ENCODE measurements around the gene CER1. TPM values are rescaled to one million over a fixed set of nuclear protein-coding genes. Genes with fewer than 3 reads are reported as not detected.

The CER1 gene
- polyA plus RNA-seq, 1 of the 3 experiments (the other 2 are of a cell fraction) = not detected

DNA sequence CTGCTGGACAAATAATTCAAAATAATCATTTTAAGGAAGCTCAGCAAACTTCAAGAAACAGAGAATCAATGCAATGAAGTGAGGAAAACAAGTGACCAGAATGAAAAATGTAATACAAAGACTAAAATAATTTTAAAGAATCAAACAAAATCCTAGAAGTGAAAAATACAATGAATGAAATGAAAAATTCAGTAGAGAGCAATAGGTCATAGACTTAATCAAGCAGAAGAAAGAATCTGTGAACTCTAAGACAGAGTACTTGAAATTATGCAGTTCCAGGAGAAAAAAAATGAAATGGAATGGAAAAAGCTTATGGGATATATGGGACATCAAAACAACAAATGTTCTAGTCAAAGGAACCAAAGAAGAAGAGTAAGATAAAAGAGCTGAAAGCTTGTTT, 17.5 kb downstream of the CER1 start:
- Histone ChIP-seq H3K27ac (ENCODE audit: low read depth in 2 of 2, low read length in 1 of 2) (no peak overlapping the region), H3K4me3 (ENCODE audit: low read depth in 2 of 2, low read length in 1 of 2) (no peak overlapping the region), H3K27me3 (ENCODE audit: insufficient read depth) (0 out of 2 replicates have a peak, but pooled peaks cover 6% of the 10 kb centered on the region), H4K20me1 (ENCODE audit: insufficient read depth) (no peaks in the 10 kb centered on the region), H3K4me1 (ENCODE audit: control insufficient read depth in 1 of 2, insufficient read depth in 2 of 2, low read depth in 1 of 2, low read length in 1 of 2) (no peaks in the 10 kb centered on the region), H3K9ac (no peak overlapping the region), H3K4me2 (no peak overlapping the region), H2AFZ (ENCODE audit: low read depth) (no peak overlapping the region), H3K36me3 (replicated peaks in 1 of 2; ENCODE audit: control insufficient read depth in 1 of 2, insufficient read depth in 2 of 2, low read length in 1 of 2) (no peaks in the 10 kb centered on the region), H3F3A (replicated peaks; ENCODE audit: insufficient read depth) (no peaks in the 10 kb centered on the region), H3K9me2 (no peaks in the 10 kb centered on the region), H3K9me3 (peaks cover under 1% of the 10 kb centered on the region; the same call in 1 of the 2 replicates), H3K79me2 (ENCODE audit: insufficient read depth) (no peaks in the 10 kb centered on the region)
- no peak for TF ChIP-seq RCOR1 (IDR thresholded peaks at IDR 0.05; ENCODE audit: low read length)
- TF ChIP-seq USF2 (IDR thresholded peaks at IDR 0.05; ENCODE audit: borderline replicate concordance, low read depth, low read length) = no peak
- TF ChIP-seq TCF12 (IDR thresholded peaks at IDR 0.05) = no peak
- no peak for TF ChIP-seq MXI1 (IDR thresholded peaks at IDR 0.05; ENCODE audit: low read depth, low read length)
- TF ChIP-seq JUND (IDR thresholded peaks at IDR 0.05) = no peak
- TF ChIP-seq FOSL2 (IDR thresholded peaks at IDR 0.05; ENCODE audit: borderline replicate concordance, low read depth) = no peak
- TF ChIP-seq TAF1 (IDR thresholded peaks at IDR 0.05; ENCODE audit: borderline replicate concordance, low read depth, low read length) = no peak
- no peak for TF ChIP-seq RFX5 (IDR thresholded peaks at IDR 0.05; ENCODE audit: low read length)
- ChIA-PET CTCF (no interaction called here), POLR2A (no interaction called here)
- no peak for DNase-seq

DNA sequence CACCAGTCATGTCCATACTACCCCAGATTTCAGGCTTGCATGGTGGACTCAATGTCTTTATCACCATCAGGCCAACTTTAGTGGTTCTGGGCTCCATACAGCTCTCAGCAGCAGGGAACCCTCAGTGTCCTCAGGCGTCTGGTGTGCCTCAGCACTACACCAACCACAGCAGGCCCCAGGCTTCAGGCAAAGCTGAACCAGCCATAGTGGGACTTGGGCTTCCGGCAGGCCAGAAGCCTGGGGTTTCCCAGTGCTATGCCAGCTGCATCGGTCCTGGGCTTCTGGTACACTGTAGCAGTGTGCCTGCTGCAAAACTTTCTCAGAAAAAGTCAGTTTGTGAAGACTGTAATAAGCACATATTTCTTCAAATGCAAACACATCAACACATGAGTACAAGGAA, 18.3 kb downstream of the CER1 start:
- Histone ChIP-seq H4K20me1 (ENCODE audit: insufficient read depth) (no peaks in the 10 kb centered on the region), H3K27ac (ENCODE audit: low read depth in 2 of 2, low read length in 1 of 2) (no peak overlapping the region), H3K9me3 (no peaks in the 10 kb centered on the region; the same call in 1 of the 2 replicates), H3K9ac (no peak overlapping the region), H3K79me2 (ENCODE audit: insufficient read depth) (no peaks in the 10 kb centered on the region), H2AFZ (ENCODE audit: low read depth) (no peak overlapping the region), H3K9me2 (no peaks in the 10 kb centered on the region), H3K4me3 (ENCODE audit: low read depth in 2 of 2, low read length in 1 of 2) (no peak overlapping the region), H3K27me3 (ENCODE audit: insufficient read depth) (0 out of 2 replicates have a peak, but pooled peaks cover 6% of the 10 kb centered on the region), H3K4me1 (ENCODE audit: control insufficient read depth in 1 of 2, insufficient read depth in 2 of 2, low read depth in 1 of 2, low read length in 1 of 2) (no peaks in the 10 kb centered on the region), H3K36me3 (replicated peaks in 1 of 2; ENCODE audit: control insufficient read depth in 1 of 2, insufficient read depth in 2 of 2, low read length in 1 of 2) (no peaks in the 10 kb centered on the region), H3K4me2 (no peak overlapping the region), H3F3A (replicated peaks; ENCODE audit: insufficient read depth) (no peaks in the 10 kb centered on the region)
- POLR2A ChIA-PET = no interaction called here
- CTCF ChIA-PET = no interaction called here
- no peak for TF ChIP-seq TCF12 (IDR thresholded peaks at IDR 0.05)
- TF ChIP-seq RCOR1 (IDR thresholded peaks at IDR 0.05; ENCODE audit: low read length) = no peak
- no peak for TF ChIP-seq TEAD4 (IDR thresholded peaks at IDR 0.05; ENCODE audit: borderline replicate concordance, insufficient read depth)
- no peak for TF ChIP-seq RFX5 (IDR thresholded peaks at IDR 0.05; ENCODE audit: low read length)
- no peak for DNase-seq
- 45% methylated on average over 2 of the region's 3 CpGs for WGBS (ENCODE audit: low lambda C conversion rate)

DNA sequence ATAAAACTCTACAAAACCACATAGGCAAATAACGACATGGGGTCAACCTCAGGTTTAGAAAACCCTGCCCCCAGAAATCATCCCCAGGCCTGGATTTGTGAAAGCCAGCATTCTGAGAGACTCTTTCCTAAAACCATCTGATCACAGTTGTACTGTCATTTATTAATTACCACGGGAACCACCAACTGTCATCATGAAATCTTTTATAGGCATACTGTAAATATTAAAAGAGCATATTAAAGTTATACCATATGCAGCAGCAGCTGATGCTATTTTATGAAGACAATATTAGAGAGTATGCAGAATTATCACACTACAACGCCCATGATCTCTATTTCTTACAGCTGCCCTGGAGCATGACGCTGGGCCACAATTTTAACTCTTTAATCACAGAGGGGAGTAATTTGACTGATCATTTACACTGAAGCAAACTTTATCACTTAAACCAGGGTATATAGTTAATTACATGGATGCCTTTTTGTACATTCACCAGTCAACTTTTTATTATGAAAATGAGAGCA, 20.3 kb downstream of the CER1 start:
- ChIA-PET POLR2A (no interaction called here), CTCF (no interaction called here)
- H3K27me3 ChIP-seq (ENCODE audit: insufficient read depth) = 0 out of 2 replicates have a peak, but pooled peaks cover 6% of the 10 kb centered on the region
- no peaks in the 10 kb centered on the region; the same call in 1 of the 2 replicates for H3K9me3 ChIP-seq
- no peaks in the 10 kb centered on the region for H4K20me1 ChIP-seq (ENCODE audit: insufficient read depth)
- no peak overlapping the region for H3K27ac ChIP-seq (ENCODE audit: low read depth in 2 of 2, low read length in 1 of 2)
- no peaks in the 10 kb centered on the region for H3K4me1 ChIP-seq (ENCODE audit: control insufficient read depth in 1 of 2, insufficient read depth in 2 of 2, low read depth in 1 of 2, low read length in 1 of 2)
- no peaks in the 10 kb centered on the region for H3K36me3 ChIP-seq (replicated peaks in 1 of 2; ENCODE audit: control insufficient read depth in 1 of 2, insufficient read depth in 2 of 2, low read length in 1 of 2)
- TF ChIP-seq RCOR1 (IDR thresholded peaks at IDR 0.05; ENCODE audit: low read length) = no peak
- TF ChIP-seq ELF1 (IDR thresholded peaks at IDR 0.05) = no peak
- TF ChIP-seq RXRA (IDR thresholded peaks at IDR 0.05; ENCODE audit: borderline replicate concordance, low read depth) = no peak
- TF ChIP-seq EZH2phosphoT487 (IDR thresholded peaks at IDR 0.05; ENCODE audit: borderline replicate concordance, low read depth) = no peak
- no peak for TF ChIP-seq FOXJ3 (CRISPR knock-in tag; IDR thresholded peaks at IDR 0.05)
- TF ChIP-seq REST (IDR thresholded peaks at IDR 0.05; ENCODE audit: low read depth, low read length) = no peak
- no peak for TF ChIP-seq MEF2A (IDR thresholded peaks at IDR 0.05; ENCODE audit: borderline replicate concordance, low read depth)
- no peaks in the 10 kb centered on the region for H3K79me2 ChIP-seq (ENCODE audit: insufficient read depth)
- WGBS (ENCODE audit: low lambda C conversion rate) = 21% methylated on average over 4 of the region's 4 CpGs
- H2AFZ ChIP-seq (ENCODE audit: low read depth) = no peak overlapping the region
- no peak overlapping the region for H3K4me2 ChIP-seq
- H3K4me3 ChIP-seq (ENCODE audit: low read depth in 2 of 2, low read length in 1 of 2) = no peak overlapping the region
- no peak overlapping the region for H3K9ac ChIP-seq
- DNase-seq = no peak
- H3F3A ChIP-seq (replicated peaks; ENCODE audit: insufficient read depth) = no peaks in the 10 kb centered on the region
- H3K9me2 ChIP-seq = no peaks in the 10 kb centered on the region

All from SK-N-SH (cell line).